HG02642 (cell line): Measurements from ENCODE around the gene MPI.

Source experiments
- ATAC-seq: cut with Tn5 transposase; IDR thresholded peaks from one replicate; pipeline ENCODE4 v1.9.1; 2021; ENCODE audit warnings: mild to moderate bottlenecking; ENCODE audit not compliant: unreplicated experiment, poor library complexity

The MPI gene, protein sequence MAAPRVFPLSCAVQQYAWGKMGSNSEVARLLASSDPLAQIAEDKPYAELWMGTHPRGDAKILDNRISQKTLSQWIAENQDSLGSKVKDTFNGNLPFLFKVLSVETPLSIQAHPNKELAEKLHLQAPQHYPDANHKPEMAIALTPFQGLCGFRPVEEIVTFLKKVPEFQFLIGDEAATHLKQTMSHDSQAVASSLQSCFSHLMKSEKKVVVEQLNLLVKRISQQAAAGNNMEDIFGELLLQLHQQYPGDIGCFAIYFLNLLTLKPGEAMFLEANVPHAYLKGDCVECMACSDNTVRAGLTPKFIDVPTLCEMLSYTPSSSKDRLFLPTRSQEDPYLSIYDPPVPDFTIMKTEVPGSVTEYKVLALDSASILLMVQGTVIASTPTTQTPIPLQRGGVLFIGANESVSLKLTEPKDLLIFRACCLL

DNA sequence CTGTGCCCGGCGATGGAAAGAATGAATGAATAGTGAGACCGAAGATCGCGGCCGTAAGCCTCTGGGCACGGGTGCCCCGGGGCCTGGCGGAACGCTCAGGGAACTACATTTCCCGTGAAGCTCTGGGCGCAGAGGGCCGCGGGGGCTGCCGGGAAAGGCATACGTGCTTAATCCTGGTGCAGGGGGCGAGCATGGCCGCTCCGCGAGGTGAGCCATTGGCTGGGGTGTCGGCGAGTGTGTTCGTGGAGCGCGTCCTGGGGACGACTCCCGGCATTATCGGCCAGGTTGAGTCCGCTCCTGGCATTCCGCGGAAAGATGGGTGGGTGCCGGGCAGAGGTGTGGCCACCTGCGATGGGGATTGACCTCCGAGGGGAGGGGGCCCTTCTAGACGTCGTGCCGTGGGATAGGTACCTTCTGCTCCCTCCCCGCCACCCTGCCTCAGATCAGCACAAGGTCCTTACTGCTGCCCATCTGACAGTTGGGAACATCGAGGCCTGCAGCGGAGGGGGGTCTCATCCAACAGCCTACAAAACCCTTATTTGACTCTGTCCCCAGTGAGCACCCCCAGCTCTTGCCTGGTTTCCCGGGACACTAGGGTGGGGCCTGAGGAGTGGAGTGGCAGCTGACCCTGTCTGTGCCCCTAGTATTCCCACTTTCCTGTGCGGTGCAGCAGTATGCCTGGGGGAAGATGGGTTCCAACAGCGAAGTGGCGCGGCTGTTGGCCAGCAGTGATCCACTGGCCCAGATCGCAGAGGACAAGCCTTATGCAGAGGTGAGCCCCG is at the start of gene MPI:
Gene MPI, plus strand, starts transcription at position 160 of the 782 bp plus-strand sequence. Its CDS starts 32 bp downstream, at position 192.
- peak; percentile 95 for ATAC-seq

DNA sequence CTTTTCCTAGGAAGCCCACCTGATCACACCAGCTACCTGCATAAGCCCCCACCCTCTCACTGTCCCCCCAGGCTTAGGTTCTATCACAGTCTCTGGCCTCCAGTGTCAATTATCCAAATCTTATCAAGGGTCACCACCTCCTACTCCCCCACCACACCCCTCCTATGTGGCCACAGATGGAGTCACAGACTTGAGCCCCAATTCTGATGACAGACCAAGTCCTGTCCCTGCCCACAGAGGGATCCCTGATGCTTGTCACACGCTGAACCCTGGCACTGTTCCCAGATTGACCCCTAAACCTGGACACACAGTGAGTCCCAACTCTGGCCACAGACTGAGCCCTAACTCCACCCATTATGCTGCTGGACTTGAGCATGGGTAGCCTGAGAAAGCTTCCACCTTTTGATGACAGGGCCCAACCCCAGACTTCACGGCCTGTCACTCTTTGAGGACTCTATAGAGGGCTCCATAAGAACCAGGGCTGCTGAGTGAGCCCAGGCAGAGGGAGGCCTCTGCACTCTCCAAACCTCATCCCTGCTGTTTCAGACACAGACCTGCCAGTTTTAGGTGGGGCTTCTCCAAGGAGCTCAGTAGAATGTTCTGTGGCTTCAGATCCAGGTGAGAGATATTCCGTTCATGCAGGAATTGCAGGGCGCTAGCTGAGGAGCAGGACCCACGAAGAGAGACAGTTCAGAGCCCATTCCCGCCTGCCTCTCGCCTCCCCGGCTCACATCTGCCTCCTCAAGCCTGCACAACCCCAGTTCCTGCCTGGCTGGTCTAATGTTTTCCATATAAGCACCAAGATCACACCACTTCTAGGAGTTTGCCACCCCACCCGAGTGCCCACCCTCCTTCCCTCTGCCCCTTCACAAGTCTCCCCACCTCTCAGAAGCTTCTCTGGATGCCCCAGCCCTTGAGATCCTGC is 48.7 kb upstream of the MPI start:
- ATAC-seq, result no peak

DNA sequence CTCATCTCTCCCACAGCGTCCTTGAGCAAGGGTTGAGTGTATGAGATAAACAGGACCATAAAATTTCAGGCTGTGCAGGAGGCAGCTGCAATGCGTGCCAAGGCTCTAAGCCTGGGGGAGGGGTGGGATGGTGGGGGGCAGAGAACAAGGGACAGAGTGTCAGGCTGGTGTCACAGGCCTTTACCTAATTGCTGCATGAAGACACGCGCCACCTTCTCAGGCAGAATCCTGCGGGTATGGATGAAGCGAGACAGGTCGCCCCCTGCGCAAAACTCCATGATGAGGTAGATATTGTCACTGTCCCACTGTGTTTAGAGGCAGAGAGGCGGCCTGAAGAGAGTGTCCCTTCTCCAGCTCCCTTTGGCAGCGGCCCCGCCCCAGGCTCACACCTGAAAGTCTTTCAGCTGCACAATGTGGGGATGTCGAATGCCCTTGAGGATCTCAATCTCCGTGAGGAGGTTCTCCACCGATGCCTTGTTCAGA is 47.9 kb upstream of the MPI start:
- no peak for ATAC-seq

DNA sequence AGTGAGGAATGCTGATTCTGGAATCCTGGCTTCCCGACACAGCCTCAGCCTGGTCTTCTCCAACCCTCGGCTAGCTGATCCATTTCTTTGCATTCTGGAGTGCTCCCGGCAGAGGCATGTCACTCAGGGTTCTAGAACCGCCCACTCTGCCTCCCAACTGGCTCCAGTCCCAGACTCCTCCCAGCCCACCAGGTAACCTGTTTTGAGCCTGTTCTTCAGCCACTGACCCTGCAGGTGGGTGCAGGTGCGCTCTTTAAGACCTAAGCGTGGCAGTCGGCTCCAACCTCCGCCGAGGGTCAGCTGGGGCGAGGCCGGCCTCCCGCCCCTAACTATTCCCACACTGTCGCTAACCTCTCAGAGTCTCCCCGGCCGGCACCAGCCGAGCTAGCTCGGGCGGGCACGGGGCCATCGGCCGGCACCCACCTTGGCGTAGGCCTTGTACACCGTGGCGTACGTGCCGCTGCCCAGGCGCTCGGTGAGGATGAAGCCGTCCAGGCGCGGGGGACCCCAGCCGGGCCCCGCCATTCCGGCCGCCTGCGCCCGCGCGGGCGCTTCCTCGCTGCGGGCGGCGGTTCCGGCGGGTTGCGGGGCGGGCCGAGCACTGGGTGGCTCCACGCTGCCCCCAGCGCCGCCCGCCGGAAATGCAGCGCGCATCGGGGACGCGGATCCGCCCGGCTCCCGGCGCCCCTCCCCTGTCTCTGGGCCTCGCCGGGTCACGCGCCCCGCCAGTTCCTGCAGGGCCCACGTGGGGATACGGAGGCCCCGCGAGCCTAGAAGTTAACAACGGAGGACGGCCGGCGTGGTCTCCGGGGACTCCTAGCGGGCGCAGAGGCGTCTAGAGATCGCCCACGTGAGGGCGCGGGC is 47.0 kb upstream of the MPI start, which contains the start of gene ULK3:
Gene ULK3, minus strand, starts transcription at position 576 of the 864 bp plus-strand sequence. Its CDS starts 51 bp downstream, at position 525.
- ATAC-seq, result peak; percentile 84

DNA sequence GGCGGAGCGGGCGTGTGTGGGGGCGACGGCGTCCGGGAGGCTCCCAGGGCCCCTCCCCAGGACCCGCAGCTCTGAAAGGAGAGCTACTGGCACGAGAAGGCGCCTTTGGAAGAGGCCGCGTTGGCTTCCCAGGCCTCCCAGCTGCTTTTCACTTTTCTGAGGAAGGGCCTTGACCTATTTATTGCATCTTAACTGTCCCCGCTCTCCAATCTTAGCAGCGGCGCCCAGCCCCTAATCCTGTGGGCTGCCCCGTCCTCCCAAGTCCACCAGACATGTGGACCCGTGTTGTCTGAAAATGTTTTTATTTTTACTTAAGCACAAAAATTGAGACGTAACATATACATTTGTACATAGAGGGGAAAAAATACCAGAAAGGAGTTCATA is 46.4 kb upstream of the MPI start:
- no peak for ATAC-seq

DNA sequence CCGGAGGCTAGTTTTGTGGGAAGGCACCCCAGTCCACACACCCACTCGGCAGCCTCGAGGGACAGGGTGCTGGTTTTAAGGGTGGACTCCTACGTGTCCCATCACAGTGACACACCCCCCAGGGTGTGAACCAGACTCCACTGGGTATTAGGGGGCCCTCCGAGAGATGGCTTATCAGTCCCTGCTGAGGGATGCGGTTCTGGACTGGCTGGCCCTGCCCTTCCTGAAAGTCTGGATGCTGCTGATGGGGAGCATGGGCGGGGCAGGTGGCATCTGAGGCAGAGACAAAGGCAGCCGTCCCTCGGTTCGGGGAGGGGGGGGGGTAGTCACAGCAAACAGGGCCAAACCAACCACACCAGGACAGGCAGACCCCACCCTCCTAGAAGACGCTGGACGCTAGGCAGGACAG is 45.9 kb upstream of the MPI start:
- ATAC-seq, result no peak

DNA sequence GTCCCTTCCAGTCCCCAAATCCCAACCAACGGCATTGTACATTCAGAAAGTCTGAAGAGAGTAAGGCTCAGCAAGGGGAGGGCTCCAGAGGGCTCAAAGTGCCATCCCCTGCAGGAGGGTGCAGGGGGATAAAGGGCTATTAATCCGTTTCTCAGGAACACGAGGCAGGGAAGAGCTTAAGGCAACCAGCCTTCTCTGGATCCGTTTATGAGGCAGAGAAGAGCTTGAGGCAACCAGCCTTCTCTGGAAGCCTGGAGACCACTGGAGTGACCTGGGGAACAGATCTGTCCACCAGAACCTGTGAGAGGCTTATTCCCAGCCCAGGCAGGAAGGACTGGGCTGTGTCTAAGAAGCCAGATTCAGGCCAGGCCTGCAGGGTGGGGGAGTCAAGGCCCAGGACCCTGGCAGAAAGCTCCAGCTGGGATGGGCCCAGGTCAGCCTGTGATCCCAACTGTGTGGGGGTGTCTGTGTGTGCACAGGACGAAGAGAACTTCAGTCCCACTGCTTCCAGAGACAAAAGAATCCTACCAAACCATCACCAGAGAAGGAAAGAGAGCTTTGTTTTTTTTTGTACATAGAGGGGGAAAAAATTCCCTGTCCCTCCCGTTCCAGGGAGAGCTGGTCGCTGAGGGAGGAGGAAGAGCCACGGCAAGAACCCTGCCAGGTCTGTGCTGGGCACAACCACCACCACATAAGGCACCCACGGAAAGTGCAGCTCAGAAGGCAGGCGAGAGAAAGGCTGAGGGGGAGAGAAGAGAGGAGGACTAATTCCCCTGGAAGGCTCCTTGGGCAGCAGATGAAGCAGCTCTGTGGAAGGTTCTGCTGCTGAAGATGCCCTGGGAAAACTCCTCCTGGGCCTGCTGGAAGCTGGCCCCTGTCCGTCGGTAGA is 45.3 kb upstream of the MPI start:
- no peak for ATAC-seq

DNA sequence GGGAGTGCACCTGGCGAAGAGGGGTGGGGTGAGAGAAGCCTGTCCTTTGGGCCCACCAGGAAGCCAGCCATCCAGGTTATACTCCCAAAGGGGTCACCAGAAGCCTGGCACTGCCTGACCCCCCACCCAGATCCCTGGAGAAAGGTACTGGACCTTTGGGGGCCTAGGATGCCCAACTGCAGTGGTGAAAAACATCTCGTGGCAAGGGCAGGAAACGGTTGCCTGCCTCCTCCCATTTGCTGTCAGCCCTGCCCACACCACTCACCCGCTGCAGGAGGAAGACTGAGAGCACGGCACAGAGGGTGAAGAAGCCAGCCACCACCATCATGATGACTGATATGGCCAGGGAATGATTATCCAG is 44.7 kb upstream of the MPI start:
- ATAC-seq, result no peak

DNA sequence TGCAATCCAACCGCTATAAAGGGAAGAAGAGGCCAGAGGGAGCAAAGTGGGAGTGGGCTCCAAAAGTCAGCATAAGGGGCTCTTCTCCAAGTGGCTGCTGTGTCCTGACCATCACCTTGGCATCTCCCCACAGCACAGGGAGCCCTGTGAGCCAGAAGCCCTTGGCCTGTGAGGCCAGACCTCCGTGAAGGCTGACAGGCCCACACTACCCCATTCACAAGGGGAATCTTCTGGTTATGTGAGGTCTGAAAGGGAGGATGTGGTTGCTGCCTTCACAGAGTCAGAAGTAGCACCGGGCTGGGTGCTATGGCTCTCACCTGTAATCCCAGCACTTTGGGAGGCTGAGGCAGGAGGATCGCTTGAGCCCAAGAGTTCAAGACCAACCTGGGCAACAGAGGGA is 44.3 kb upstream of the MPI start:
- no peak for ATAC-seq

DNA sequence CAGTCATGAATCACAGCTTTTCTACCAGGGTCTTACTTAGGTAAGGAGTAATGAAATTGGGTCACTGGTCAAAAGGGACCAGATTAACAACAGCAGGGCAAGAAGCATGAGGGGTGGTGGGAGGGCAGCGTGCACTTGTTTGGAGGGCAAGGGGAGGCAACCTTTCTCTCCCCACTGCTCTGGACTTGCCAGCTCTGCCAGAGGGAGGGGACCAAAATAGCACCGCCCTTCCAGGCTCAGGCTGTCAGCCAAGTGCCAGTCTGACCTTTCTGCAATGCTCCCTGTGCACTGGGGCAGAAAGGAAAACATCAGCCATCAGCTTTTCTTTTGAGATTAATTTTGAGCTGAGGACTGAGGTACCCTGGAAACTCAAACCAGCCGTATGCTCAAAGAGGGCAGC is 42.4 kb upstream of the MPI start:
- ATAC-seq, result no peak

DNA sequence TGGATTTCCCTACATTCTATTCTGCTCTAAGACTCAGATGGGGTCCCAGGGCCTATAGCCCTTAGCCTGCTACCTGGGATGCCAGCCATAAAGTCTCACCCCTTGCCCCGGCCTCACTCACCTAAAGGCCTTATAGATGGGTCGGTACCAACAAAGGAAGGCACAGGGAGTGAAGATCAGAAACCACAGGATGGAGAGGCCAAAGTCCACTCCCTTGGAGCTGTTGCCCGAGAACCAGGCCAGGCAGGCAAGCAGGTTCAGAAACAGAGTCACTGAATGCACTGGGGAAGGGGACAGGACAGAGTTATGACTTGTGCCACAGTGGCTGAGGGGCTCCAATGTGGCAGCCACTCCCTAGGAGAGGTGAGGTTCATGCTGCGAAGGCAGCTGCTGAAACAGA is 39.4 kb upstream of the MPI start:
- ATAC-seq, result no peak

DNA sequence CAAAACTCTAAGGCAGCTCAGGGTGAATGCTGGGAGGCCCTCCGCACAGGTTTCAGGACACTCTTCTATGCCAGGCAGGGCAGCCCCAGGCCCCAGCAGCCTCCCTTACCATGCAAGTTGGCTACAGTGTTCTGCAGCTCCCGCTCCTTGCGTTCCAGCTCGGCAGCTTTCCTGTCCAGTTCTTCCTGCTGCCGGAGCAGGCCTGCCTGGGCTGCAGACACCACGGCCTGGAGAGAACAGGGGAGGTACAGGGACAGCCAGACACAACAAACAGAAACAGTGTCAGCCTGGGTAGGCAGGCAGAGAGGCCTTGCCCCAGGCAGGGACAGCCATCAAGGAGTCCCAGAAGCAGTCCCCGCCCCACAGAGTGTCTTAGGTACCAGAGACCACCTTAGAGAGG is 37.9 kb upstream of the MPI start:
- ATAC-seq, result no peak

DNA sequence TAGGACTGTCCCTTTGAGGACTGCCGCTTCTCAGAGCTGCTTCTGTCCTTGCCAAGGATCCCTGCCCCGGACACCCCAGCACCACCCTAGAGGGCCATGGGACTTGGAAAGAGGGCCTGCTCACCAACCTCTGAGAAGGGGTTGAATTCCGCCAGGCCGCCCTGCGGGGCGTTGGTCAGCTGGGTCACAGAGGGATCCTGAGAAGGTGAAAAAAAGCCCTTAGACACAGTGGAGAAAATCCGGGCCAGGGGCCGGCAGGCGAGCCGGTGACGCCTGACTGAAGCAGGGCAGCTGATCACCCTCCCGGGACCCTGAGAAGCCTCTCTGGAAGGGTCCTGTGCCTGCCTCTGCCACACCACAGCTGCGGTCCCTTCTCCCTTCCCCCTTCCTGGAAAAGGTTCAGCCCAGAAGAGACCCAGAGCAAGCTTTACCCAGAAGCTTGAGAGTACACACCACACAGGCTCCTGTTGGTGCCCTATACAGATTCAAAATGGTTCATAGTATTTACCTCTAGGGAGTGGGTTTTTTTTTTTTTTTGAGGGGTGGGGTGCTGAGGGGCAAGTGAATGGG is 35.3 kb upstream of the MPI start:
- ATAC-seq, result no peak

DNA sequence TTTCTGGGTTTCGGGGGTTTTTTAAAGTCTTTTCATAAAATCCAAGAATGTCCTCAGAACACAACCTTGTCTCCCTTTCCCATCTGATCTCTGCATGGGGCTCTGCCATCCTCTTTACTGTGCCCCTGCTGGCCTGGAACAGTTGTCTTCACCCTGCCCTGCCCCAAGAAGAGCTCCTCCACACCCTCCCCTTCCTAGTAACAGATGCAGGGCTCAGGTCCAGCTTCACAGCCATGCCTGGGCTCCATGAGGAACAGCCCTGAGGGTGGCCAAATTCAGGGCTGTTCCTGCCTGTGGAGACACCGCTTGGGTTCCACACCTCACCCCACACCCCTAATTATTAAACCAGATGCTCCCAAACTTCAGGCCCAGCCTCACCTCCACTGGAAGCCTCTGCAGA is 34.0 kb upstream of the MPI start:
- no peak for ATAC-seq

DNA sequence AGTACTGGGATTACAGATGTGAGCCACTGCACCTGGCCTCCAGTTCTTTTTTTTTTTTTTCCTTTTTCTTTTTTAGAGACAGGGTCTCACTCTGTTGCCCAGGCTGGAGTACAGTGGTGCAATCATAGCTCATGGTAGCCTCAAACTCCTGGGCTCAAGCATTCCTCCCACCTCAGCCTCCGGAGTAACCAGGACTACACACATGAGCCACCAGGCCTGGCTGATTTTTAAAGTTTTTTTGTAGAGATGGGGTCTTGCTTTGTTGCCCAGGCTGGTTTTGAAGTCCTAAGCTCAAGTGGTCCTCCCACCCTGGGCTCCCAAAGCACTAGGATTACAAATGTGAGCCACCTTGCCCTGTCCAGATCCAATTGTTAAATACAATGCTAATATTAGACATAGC is 33.3 kb upstream of the MPI start:
- no peak for ATAC-seq

DNA sequence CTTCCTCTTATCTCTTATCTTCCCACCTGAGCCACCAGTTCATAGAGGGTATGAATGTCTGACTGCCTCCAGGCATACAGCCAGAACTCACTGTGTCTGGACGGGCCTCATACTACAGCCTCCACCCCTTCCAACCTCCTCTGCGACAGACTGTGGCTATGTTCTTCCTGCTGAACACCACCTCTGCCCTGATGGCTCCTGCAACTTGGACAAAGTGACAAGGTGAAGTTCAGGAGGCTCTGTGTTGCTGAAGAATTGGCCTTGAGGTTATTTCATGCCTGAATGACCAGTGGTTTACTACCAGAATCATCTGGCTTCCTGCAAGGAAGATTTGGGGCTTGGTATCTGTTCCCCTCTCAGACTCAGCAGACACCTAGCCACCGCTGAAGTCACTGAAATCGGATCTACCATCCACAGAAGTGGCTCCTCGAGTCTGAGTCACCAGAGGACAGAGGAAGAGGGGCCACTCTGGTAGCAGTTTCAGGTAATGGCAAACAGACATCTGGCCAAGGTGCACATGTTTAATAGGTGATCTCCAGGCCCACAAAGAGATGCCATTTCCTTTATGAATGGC is 32.7 kb upstream of the MPI start:
- ATAC-seq, result peak; percentile 72

DNA sequence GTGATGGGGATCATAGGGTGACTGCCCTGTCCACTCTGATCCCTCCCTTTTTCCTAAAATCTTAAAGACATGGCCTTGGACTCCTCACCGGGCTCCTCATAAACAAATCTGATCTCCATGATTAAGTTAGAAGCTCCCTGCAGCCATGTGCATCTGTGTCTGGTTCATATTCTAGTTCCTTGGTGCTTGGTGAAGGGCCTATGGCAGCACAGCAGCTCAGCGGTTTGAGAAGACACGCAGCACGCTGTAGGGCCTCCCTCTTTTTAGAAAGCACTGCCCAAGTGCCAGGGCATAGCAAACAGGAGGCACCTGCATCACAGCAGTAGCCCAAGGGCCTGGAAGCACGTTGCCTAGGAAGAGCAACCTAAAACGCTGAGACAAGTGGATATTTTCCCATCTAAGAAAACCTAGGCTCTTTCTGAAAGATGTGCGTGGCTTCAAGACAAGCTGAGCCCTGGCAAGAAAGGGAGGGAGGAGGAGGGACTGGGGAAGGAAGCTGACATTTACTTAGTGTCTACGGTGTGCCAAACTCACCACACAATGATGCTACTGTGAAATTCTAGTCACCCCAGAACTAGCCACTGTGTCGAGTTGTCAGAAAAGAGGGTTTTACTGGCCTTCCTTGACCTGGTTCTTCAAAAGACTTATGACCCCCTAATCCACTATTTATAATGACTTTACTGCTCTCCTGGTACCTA is 32.0 kb upstream of the MPI start:
- ATAC-seq, result peak; percentile 21
